Renal pelvis (tissue), 4 donors: ENCODE measurements around the gene SLC22A23. TPM values are rescaled to one million over a fixed set of nuclear protein-coding genes. Genes with fewer than 3 reads are reported as not detected.

ENCODE experiments used
- DNase-seq: peaks from one replicate; pipeline ENCODE4 v3.0.0-alpha.2; 2013
- polyA plus RNA-seq, 3 donors: library from polyadenylated mRNA; unstranded; fragments of 120-200 nt; gene quantifications; one replicate each; pipeline ENCODE4 v1.2.1, GENCODE V29; 2013; ENCODE audit not compliant: insufficient read length in 3 of 3

SLC22A23 gene
- polyA plus RNA-seq, 3 donors = 10.7 to 16.3 (median 14.0) TPM

- DNase-seq = no peak
Measured at GRCh38 chr6:3229566-3230178, 227.2 kb downstream of the SLC22A23 start.

GRCh38 chr6:3228771-3229565, 227.9 kb downstream of the SLC22A23 start:
- no peak for DNase-seq

GRCh38 chr6:3228046-3228671, 228.7 kb downstream of the SLC22A23 start:
- peak; percentile 59 for DNase-seq

GRCh38 chr6:3227363-3228045, 229.3 kb downstream of the SLC22A23 start, which contains the start of gene TUBB2B:
Gene TUBB2B, minus strand, starts transcription at chr6:3227653. Its CDS starts 110 bp downstream, at chr6:3227543.
- peak; percentile 88 for DNase-seq

GRCh38 chr6:3226481-3227362, 230.1 kb downstream of the SLC22A23 start:
- DNase-seq = peak; percentile 65

- DNase-seq = no peak
Measured at GRCh38 chr6:3226042-3226441, 230.8 kb downstream of the SLC22A23 start.

GRCh38 chr6:3222506-3223038, 234.3 kb downstream of the SLC22A23 start:
- no peak for DNase-seq

- no peak for DNase-seq
Measured at GRCh38 chr6:3221578-3221977, 235.3 kb downstream of the SLC22A23 start.

GRCh38 chr6:3220366-3220765, 236.5 kb downstream of the SLC22A23 start:
- no peak for DNase-seq

Other genes with a start within 250 kb of the SLC22A23 start
- 100 to 1,000 TPM; 113 to 157 (median 126) TPM for gene TUBB2B, start 229.4 kb downstream of the SLC22A23 start, polyA plus RNA-seq
- gene PSMG4, start 198.1 kb downstream of the SLC22A23 start, polyA plus RNA-seq = 10 to 100 TPM; 20.2 to 26.1 (median 24.7) TPM